Measurements from ENCODE around the gene CACNA1C.

Gene CACNA1C

GRCh38 chr12:2035431-2036055 is 17.2 kb upstream of the CACNA1C start:
- no peak for DNase-seq

GRCh38 chr12:2039034-2039433 is 13.8 kb upstream of the CACNA1C start:
- no peak for DNase-seq

GRCh38 chr12:2043054-2043453 is 9.7 kb upstream of the CACNA1C start:
- no peak for DNase-seq

- no peak for DNase-seq
Measured at GRCh38 chr12:2044165-2044564, 8.6 kb upstream of the CACNA1C start.

GRCh38 chr12:2046957-2047356 is 5.8 kb upstream of the CACNA1C start:
- DNase-seq = no peak

GRCh38 chr12:2047752-2048151 is 5.0 kb upstream of the CACNA1C start:
- DNase-seq = no peak

GRCh38 chr12:2049604-2050540 is 2.9 kb upstream of the CACNA1C start:
- no peak for DNase-seq

GRCh38 chr12:2051700-2052621 is 826 bp upstream of the CACNA1C start:
- DNase-seq = no peak

DNA sequence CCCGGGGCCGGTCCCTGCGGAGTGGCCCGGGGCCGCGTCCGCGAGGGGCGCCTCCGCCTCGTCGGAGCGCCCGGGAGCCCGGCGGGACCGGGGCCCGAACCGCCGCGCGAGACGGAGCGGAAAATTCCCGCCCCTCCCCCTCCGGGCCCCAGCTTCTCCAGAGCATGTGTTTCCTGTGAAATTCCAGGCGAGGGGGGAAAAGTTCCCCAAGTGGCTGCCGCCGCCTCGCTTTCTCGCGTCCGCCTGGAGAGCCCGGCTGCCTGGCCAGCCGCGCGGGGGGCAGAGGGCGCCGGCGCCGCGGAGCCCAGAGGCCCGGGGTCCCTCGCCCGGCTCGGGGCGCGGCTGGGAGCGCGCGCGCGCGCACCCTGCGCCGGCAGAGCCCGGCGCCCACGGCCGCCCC is 904 bp downstream of the CACNA1C start:
- DNase-seq = no peak

GRCh38 chr12:2054091-2055018 is 1.6 kb downstream of the CACNA1C start:
- DNase-seq = no peak

GRCh38 chr12:2057041-2057794 is 4.4 kb downstream of the CACNA1C start:
- DNase-seq = no peak

DNA sequence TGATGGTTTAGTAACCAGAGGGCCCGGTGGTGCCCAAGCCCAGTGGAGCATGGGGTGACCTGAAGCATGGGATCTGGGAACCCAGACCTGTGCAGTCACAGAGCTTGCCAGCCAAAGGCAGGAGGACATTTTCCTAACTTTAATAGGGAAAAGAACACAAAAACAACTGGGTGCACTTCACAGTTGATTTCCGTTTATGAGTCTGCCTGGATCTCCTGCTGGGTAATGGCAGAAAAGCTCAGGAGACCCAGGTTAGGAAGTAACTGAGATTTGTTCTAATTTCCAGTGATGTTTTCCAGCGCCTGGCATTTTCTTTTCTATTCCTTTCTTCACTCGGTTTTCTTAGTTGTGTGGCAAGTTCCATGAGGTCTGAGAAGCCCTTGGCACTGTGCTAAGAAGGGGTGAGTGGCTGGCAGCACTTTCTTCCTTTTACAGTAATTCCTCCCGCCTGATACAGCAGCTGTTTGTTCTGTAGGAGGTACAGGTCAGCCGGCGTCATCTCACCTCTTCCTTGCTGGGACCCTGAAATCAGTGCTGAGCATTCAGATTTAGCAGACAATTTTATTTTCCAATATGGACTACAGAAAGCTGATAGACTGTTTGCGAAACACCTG is 5.1 kb downstream of the CACNA1C start:
- no peak for DNase-seq

DNA sequence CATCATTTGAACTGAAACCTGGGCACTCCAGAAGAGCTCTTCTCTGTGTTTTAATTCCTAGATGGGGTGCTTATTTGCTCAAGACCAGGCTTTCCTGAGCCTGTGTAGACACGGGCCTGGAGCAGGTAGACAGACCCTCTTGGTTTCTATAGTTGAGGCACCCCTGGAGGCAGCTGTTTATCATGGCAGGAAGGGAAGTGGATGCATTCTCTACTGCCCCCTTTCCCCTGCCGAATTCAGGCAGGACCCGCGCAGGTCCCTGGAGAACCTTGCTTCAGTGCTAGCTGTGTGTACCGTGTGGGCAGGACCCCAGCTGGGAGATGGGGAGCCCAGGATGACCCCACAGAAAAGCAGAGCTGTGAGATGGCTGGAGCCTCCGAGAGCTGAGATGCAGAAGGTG is 6.0 kb downstream of the CACNA1C start:
- no peak for DNase-seq

- DNase-seq = no peak
Measured at GRCh38 chr12:2061402-2061801, 8.6 kb downstream of the CACNA1C start.

- DNase-seq = no peak
Measured at GRCh38 chr12:2064071-2064507, 11.3 kb downstream of the CACNA1C start.

- DNase-seq = no peak
Measured at GRCh38 chr12:2068653-2069052, 15.9 kb downstream of the CACNA1C start.

DNA sequence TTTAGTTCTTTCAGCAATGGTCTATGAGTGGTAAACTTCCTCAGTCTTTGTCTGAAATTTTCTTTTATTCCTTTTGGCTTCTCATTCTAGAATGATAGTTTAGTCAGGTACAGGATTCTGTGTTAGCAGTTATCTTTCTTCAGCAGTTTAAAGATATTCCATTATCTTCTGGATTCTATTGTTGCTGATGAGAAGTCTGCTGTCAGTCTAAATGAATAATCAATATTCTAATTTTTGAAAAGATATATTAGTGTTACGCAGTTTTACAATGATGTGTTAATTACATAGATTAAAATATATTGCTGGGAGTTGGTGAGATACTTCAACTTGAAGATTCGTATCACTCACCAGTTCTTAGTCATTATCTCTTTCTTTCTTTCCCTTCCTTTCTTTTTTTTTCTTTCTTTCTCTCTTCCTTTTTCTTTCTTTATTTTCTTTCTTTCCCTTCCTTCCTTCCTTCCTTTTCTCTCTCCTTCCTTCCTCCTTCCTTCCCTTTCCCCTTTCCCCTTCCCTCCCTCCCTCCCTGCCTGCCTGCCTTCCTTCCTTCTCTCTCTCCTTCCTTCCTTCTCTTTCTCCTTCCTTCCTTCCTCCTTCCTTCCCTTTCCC is 17.8 kb downstream of the CACNA1C start:
- DNase-seq = no peak

GRCh38 chr12:2074792-2075191 is 22.0 kb downstream of the CACNA1C start:
- no peak for DNase-seq

DNA sequence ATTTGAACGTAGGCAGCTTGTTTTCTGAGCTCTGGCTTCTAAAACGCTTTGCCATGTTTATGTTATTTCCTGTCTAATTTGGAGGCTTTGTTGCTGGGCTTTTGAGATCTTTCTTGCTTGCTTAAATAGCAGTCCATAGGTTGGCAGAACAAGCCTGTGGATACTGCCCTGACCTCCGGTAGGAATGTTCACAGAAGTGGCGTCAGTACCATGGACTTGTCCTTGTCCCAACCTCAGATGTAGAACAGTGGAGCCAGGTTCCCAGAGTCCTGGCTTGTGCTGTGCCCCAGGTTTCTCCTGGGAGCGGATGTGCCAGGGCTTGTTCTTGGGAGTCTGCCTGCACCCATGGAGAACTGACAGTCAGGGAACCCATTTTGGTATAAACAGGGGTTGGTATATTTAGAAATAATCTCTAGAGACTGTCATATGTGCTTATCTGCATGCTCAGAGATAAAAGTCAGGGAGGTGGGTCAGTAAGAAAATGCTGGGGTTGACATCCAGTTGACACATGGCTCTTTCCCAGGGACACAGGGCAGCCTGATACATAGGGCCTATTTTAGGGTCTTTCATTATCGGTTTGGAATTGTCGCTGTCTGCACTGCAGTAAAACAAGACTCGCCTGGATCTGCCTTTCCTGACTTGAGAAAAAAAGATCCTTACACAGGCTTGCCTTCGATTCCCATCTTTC is 22.9 kb downstream of the CACNA1C start:
- DNase-seq = no peak

DNA sequence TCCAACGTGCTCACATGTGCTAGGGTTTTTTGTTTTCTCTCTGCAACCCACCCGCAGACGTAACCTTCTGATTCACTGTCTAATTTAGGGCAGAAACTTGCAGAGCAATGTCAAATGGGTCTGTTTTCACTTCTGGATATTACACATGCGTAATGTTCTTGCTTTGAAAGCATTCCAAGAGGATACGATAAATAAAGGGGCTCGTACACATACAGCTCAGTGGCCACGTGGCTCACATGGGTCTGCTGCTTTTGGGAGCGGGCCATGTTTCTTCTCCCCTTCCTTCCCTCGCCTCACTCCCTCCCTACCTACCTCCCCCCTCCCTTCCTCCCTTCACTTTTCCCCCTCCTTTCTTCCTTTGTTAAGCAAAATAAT is 23.4 kb downstream of the CACNA1C start:
- DNase-seq = no peak
